BE2C (cell line): ENCODE data around the gene MFAP5.

Experiments used
- DNase-seq: peaks from one replicate; pipeline ENCODE4 v3.0.0-alpha.2; 2020
- H3K27me3 ChIP-seq: fragments of 250-450 bp; sonication (Bioruptor Pico); 2 replicates; pipeline ENCODE4 v1.5.1; 2020; ENCODE audit warnings: mild to moderate bottlenecking
- H3K36me3 ChIP-seq: fragments of 250-450 bp; sonication (Bioruptor Pico); 2 replicates; pipeline ENCODE4 v1.5.1; 2020; ENCODE audit warnings: mild to moderate bottlenecking
- H3K4me1 ChIP-seq: fragments of 250-450 bp; sonication (Bioruptor Pico); 2 replicates; pipeline ENCODE4 v1.5.1; 2020
- H3K4me3 ChIP-seq: 2 replicates; pipeline ENCODE4 v1.5.1; 2011; ENCODE audit warnings: low read depth, low read length
- H3K9me3 ChIP-seq: fragments of 250-450 bp; sonication (Bioruptor Pico); 2 replicates; pipeline ENCODE4 v1.5.1; 2020
- TF ChIP-seq, protein P1 (sequence below): IDR thresholded peaks from 2 replicates; pipeline ENCODE4 v1.5.1; 2012; ENCODE audit warnings: mild to moderate bottlenecking, low read depth, low read length

Gene MFAP5

DNA sequence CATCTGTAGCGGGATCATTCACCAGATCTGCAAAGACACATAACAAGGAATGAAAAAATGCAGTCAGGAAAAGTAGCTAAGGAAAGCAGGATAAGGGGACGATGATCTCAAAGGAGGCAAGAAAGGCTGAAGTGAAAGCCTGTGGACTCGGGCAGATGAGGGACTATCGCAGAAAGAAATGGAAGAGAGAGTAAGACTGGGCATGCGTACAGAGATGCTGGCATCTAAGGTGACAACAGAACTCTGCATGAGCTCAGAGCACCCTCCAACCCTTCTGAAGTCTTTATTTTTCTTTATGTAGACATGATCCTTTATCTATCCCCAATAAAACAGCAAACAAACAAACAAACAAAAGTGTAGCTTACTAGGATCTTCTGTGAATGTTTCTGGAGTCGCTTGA, 7.2 kb downstream of the MFAP5 start:
- H3K4me1 ChIP-seq: no peaks in the 10 kb centered on the region
- no peak overlapping the region for H3K4me3 ChIP-seq
- H3K36me3 ChIP-seq: no peaks in the 10 kb centered on the region
- TF ChIP-seq, protein P1, sequence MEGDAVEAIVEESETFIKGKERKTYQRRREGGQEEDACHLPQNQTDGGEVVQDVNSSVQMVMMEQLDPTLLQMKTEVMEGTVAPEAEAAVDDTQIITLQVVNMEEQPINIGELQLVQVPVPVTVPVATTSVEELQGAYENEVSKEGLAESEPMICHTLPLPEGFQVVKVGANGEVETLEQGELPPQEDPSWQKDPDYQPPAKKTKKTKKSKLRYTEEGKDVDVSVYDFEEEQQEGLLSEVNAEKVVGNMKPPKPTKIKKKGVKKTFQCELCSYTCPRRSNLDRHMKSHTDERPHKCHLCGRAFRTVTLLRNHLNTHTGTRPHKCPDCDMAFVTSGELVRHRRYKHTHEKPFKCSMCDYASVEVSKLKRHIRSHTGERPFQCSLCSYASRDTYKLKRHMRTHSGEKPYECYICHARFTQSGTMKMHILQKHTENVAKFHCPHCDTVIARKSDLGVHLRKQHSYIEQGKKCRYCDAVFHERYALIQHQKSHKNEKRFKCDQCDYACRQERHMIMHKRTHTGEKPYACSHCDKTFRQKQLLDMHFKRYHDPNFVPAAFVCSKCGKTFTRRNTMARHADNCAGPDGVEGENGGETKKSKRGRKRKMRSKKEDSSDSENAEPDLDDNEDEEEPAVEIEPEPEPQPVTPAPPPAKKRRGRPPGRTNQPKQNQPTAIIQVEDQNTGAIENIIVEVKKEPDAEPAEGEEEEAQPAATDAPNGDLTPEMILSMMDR: no peak
- H3K9me3 ChIP-seq: no peaks in the 10 kb centered on the region
- DNase-seq: no peak
- H3K27me3 ChIP-seq: no peaks in the 10 kb centered on the region

GRCh38 chr12:8648576-8649205, 13.9 kb downstream of the MFAP5 start:
- no peak overlapping the region for H3K4me3 ChIP-seq
- DNase-seq: no peak
- no peaks in the 10 kb centered on the region for H3K4me1 ChIP-seq
- no peaks in the 10 kb centered on the region for H3K36me3 ChIP-seq
- TF ChIP-seq, protein P1: no peak
- H3K27me3 ChIP-seq: peaks cover 9% of the 10 kb centered on the region
- no peaks in the 10 kb centered on the region for H3K9me3 ChIP-seq

GRCh38 chr12:8647968-8648367, 14.7 kb downstream of the MFAP5 start:
- TF ChIP-seq, protein P1: no peak
- Histone ChIP-seq H3K4me1 (no peaks in the 10 kb centered on the region), H3K27me3 (peaks cover 9% of the 10 kb centered on the region), H3K36me3 (no peaks in the 10 kb centered on the region), H3K4me3 (no peak overlapping the region), H3K9me3 (no peaks in the 10 kb centered on the region)
- no peak for DNase-seq

DNA sequence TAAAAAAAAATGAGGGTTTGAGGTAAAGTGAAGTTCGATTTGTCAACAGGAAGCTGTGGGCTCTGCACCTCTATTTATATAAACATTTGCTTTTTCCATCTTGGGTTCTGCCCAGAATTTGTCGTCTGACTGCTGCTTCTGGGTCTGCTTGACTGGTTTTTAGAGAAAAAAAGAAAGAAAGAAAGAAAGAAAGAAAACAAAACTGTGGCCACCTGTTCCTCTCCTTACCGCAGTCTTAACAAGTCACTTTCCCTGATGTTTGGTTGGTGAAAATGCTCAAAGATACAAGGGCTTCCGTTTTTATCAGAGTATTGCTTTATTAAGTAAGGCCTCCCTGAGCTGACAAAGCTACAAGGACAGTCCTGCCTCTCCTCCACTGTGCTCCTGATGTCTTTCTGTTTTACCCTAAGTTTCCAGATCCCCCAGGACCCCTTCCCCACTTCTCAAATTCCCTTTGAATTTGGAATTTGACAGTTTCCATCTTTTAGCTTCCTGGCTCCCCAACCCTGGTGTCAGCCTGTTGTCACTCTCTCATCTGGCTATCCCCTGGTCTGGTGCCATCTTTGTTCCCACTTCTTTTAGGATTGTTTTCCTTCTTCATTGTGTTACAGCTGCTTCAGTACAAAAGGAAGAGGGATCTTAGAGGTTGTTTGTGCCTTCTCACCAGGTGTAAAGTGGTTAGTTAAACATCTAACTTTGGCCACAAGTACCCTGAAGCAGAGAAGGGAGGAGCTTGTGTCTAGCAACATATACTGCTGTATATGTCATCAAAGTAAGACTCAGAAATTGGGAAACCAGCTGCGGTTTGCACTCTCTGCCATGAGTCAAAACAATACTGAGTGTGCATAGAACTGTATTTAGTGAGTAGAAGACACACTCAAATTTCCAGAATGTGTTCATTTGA, 18.0 kb downstream of the MFAP5 start:
- DNase-seq: no peak
- Histone ChIP-seq H3K9me3 (no peaks in the 10 kb centered on the region), H3K27me3 (peaks cover 9% of the 10 kb centered on the region), H3K36me3 (no peaks in the 10 kb centered on the region), H3K4me1 (no peaks in the 10 kb centered on the region), H3K4me3 (no peak overlapping the region)
- TF ChIP-seq, protein P1: no peak

DNA sequence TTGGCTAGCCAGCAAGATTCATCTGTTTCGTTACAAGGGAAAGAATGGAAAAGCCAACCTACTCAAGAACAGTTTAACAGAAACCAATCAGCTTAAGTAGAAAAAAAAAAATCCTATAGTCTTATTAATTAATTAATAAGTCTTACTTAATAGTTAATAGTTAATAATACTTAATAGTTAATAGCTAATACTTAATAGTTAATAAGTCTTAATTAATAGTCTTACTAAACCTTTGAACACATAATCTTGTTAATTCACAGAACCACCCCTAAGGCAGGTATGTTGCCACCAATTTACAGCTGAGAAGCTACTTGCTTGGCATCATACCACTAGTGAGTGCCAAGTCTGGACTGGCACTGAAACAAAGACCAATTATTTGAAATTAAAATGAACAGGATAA, 19.9 kb downstream of the MFAP5 start:
- Histone ChIP-seq H3K27me3 (peaks cover 5% of the 10 kb centered on the region; the same call in 1 of the 2 replicates), H3K36me3 (no peaks in the 10 kb centered on the region), H3K9me3 (no peaks in the 10 kb centered on the region), H3K4me3 (no peak overlapping the region), H3K4me1 (no peaks in the 10 kb centered on the region)
- TF ChIP-seq, protein P1: no peak
- no peak for DNase-seq

DNA sequence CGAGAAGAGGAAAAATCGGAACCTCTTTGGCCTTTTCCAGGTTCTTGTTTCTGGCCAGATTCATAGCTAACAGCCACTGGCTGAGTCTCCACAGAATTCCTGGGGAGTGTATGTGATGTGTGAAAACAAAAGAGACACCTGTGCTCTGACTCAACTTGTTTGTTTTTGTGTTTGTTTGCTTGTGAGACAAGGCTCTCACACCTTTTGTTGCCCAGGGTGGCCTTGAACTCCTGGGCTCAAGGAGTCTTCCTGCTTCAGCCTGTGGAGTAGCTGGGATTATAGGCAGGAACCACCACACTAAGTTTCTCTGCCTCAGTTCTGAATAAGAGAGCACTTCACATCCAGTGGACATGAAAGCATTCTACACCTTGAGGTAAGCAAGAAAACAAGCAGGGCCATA, 22.7 kb downstream of the MFAP5 start:
- H3K4me3 ChIP-seq: no peak overlapping the region
- H3K36me3 ChIP-seq: no peaks in the 10 kb centered on the region
- TF ChIP-seq, protein P1: no peak
- DNase-seq: no peak
- no peaks in the 10 kb centered on the region for H3K4me1 ChIP-seq
- H3K27me3 ChIP-seq: peaks cover 3% of the 10 kb centered on the region; the same call in 1 of the 2 replicates
- H3K9me3 ChIP-seq: no peaks in the 10 kb centered on the region
